Measurements from ENCODE around the gene TTLL5. TPM values are rescaled to one million over a fixed set of nuclear protein-coding genes. Genes with fewer than 3 reads are reported as not detected.

The TTLL5 gene
- total and polyA plus RNA-seq, 9 of the 15 experiments (the other 6 are each of a cell fraction or from before 2014, with no cell fraction given), result 4.1 to 18.9 (median 12.6) TPM

- Histone ChIP-seq H3K27me3 (ENCODE audit: control insufficient read depth in 2 of 2, insufficient read depth in 2 of 2, low read length in 2 of 2) (no peaks in the 10 kb centered on the region), H2AFZ (ENCODE audit: low read depth, low read length) (no peak overlapping the region), H4K20me1 (replicated peaks; ENCODE audit: control insufficient read depth, insufficient read depth, low read length) (no peaks in the 10 kb centered on the region), H3K79me2 (ENCODE audit: control insufficient read depth, insufficient read depth, low read length) (no peaks in the 10 kb centered on the region), H3K9me3 (replicated peaks; ENCODE audit: control insufficient read depth, insufficient read depth, low read depth, low read length) (no peaks in the 10 kb centered on the region), H3K36me3 (ENCODE audit: control insufficient read depth, insufficient read depth, low read length) (peaks cover 15% of the 10 kb centered on the region; the same call in 1 of the 3 replicates), H3K4me3 (no peak overlapping the region), H3K27ac (ENCODE audit: extremely low read depth, low read depth, low read length) (no peak overlapping the region), H3K9ac (ENCODE audit: insufficient read depth in 1 of 2, low read depth in 2 of 2, low read length in 2 of 2) (no peak overlapping the region), H3K9me1 (ENCODE audit: control insufficient read depth, insufficient read depth, low read length) (no peaks in the 10 kb centered on the region), H3K4me2 (ENCODE audit: insufficient read depth, low read length) (no peak overlapping the region), H3K4me1 (replicated peaks in 1 of 2; ENCODE audit: control insufficient read depth in 2 of 2, insufficient read depth in 2 of 2, low read length in 2 of 2) (no peaks in the 10 kb centered on the region)
- ATAC-seq, result no peak
- no peak for FAIRE-seq
- no TSS peak for BruUV-seq (replicated peaks)
- WGBS (ENCODE audit: insufficient coverage, low coverage, missing lambda C conversion rate), result 92% methylated on average over 2 of the region's 2 CpGs
- in situ Hi-C loops (cut with MboI), result no loop called here
- intact Hi-C loops (cut with micrococcal nuclease), result loop anchor here (10.0 kb wide), 1 partner anchor 57 kb away; no protein-coding TSS in a partner anchor
- TF ChIP-seq ZBTB8A (IDR thresholded peaks at IDR 0.05; ENCODE audit: partially characterized antibody) (no peak), FUS (optimal IDR thresholded peaks at IDR 0.05; ENCODE audit: low read depth, low read length) (no peak), CXXC5 (CRISPR knock-in tag; IDR thresholded peaks at IDR 0.05) (no peak), NCOR1 (IDR thresholded peaks at IDR 0.05) (no peak), SIN3A (IDR thresholded peaks at IDR 0.05; ENCODE audit: borderline replicate concordance in 2 of 2, control insufficient read depth in 1 of 2, low read depth in 2 of 2, low read length in 2 of 2) (no peak)
- no peak for DNase-seq (ENCODE audit: extremely low read depth in 1 of 4, low spot score in 3 of 4)
- CTCF ChIA-PET (ENCODE audit: low intra/inter-chr PET ratio), result no interaction called here
- POLR2A ChIA-PET, result interaction anchor here (1.1 to 1.2 kb wide), 3 partner anchors 11 to 25 kb away, joined by 3 to 4 read pairs (median 3); no protein-coding TSS in a partner anchor
These were observed 36.9 kb downstream of the TTLL5 start for GRCh38 chr14:75697918-75698317.

- H3K79me2 ChIP-seq (ENCODE audit: control insufficient read depth, insufficient read depth, low read length), result no peaks in the 10 kb centered on the region
- no peak for FAIRE-seq
- ATAC-seq, result no peak
- in situ Hi-C loops (cut with MboI) (no loop called here), intact Hi-C loops (cut with micrococcal nuclease) (loop anchor here (10.0 kb wide), 1 partner anchor 55 kb away; no protein-coding TSS in a partner anchor)
- no peaks in the 10 kb centered on the region for H3K27me3 ChIP-seq (ENCODE audit: control insufficient read depth in 2 of 2, insufficient read depth in 2 of 2, low read length in 2 of 2)
- no peak overlapping the region for H3K27ac ChIP-seq (ENCODE audit: extremely low read depth, low read depth, low read length)
- DNase-seq (ENCODE audit: extremely low read depth in 1 of 4, low spot score in 3 of 4), result no peak
- peaks cover 13% of the 10 kb centered on the region; the same call in 1 of the 3 replicates for H3K36me3 ChIP-seq (ENCODE audit: control insufficient read depth, insufficient read depth, low read length)
- no peaks in the 10 kb centered on the region for H3K9me3 ChIP-seq (replicated peaks; ENCODE audit: control insufficient read depth, insufficient read depth, low read depth, low read length)
- H3K4me2 ChIP-seq (ENCODE audit: insufficient read depth, low read length), result no peak overlapping the region
- H3K9me1 ChIP-seq (ENCODE audit: control insufficient read depth, insufficient read depth, low read length), result no peaks in the 10 kb centered on the region
- H3K4me3 ChIP-seq, result no peak overlapping the region
- CTCF ChIA-PET (ENCODE audit: low intra/inter-chr PET ratio), result no interaction called here
- H2AFZ ChIP-seq (ENCODE audit: low read depth, low read length), result no peak overlapping the region
- WGBS (ENCODE audit: insufficient coverage, low coverage, missing lambda C conversion rate), result 90% methylated on average over 3 of the region's 3 CpGs
- no peaks in the 10 kb centered on the region for H3K4me1 ChIP-seq (replicated peaks in 1 of 2; ENCODE audit: control insufficient read depth in 2 of 2, insufficient read depth in 2 of 2, low read length in 2 of 2)
- POLR2A ChIA-PET, result no interaction called here
- H3K9ac ChIP-seq (ENCODE audit: insufficient read depth in 1 of 2, low read depth in 2 of 2, low read length in 2 of 2), result no peak overlapping the region
- H4K20me1 ChIP-seq (replicated peaks; ENCODE audit: control insufficient read depth, insufficient read depth, low read length), result no peaks in the 10 kb centered on the region
- no TSS peak for BruUV-seq (replicated peaks)
- TF ChIP-seq ZEB2 (IDR thresholded peaks at IDR 0.05) (no peak), THRAP3 (IDR thresholded peaks at IDR 0.05; ENCODE audit: borderline replicate concordance) (no peak), MTA3 (IDR thresholded peaks at IDR 0.05; ENCODE audit: borderline replicate concordance) (no peak), IRF2 (CRISPR knock-in tag; IDR thresholded peaks at IDR 0.05) (no peak), MCM2 (IDR thresholded peaks at IDR 0.05; ENCODE audit: low read depth) (no peak), TBP (optimal IDR thresholded peaks at IDR 0.05; ENCODE audit: low read depth, low read length) (no peak), YY1 (IDR thresholded peaks at IDR 0.05; ENCODE audit: borderline replicate concordance in 1 of 3, control insufficient read depth in 1 of 3, extremely low read depth in 1 of 3, insufficient read depth in 3 of 3, insufficient read length in 1 of 3, insufficient replicate concordance in 2 of 3, low read depth in 1 of 3, low read length in 2 of 3) (no peak), ZNF644 (tag; IDR thresholded peaks at IDR 0.05; ENCODE audit: low read depth) (no peak), SP1 (CRISPR knock-in tag; IDR thresholded peaks at IDR 0.05) (no peak), HMG20A (CRISPR knock-in tag; conservative IDR thresholded peaks at IDR 0.05) (no peak), CGGBP1 (CRISPR knock-in tag; IDR thresholded peaks at IDR 0.05) (no peak), NONO (IDR thresholded peaks at IDR 0.05; ENCODE audit: low read depth in 2 of 2, low read length in 1 of 2) (no peak)
These were observed 38.3 kb downstream of the TTLL5 start for GRCh38 chr14:75699331-75699730.
